Measurements from ENCODE around the gene HOXA10.

HOXA10 gene

DNA sequence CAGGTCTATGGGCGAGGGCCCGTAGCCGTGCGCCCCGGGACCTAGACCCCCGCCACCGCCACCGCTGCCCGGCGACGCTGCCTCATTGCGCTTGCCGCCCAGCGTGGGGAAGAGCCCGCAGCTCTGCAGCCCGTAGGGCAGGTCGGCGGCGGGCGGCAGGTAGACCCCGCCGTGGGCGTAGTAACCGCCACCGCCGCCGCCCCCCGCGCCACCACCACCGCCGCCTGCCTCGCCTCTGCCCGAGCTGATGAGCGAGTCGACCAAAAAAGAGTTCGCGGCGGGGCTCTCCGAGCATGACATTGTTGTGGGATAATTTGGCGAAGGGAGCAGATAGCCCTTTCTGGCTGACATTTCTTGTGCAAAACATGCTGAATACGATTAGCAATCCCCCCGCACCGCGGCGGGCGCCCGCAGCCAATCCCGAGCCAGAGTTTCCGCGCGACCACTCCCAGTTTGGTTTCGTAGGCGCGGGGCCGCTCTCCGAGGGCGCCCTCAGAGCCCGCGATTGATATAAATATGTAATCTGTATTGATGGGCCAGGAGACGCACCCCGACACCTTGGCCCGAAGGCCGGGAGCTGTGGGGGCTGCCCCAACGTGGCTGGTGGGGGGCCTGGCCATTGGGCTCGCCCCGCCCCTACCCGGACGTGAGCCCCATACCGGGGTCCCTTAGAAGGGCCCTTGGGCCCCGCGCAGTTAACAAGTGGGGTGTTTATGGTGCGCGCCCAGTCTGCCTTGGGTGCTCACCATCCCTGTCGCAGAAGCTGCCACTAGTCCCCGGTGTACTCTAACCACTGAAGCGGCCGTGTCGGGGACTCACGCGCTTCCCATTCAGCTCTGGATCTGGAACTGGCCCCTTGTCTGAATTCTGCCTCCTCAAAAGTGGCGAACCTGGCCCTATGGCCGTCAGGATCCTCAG, at the start of gene HOXA10:
Gene HOXA10 (minus strand): TSS at position 365 of the 918 bp plus-strand sequence. CDS start 14 bp downstream, at position 351.
- DNase-seq (ENCODE audit: low read depth): no peak

GRCh38 chr7:27221201-27221797, 47.2 kb upstream of the HOXA10 start:
- DNase-seq (ENCODE audit: low read depth): no peak

DNA sequence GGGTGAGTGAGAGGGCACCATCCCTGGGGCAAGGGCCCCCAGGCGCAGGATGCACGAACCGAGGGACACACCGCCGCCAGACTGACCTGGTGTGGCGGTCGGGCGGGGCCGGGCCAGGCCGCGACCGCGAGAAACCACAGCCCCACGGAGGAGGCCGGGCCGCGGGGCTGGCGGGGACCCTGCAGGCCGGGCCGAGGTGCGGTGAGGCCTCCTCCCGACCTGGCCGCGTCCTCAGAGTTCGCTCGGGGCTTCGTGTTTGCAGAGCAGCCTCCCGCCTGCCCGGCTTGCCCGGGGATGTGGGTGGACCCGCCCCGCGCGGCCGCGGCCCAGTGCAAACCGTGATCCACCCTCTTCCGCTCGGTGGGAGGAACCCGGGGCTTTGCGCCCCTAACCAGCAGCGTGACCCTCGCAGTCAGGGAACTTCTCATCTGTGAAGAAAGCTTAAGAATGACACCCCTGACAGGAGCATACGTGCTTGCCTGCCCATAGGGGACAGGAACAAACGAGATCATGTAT, 46.4 kb upstream of the HOXA10 start:
- DNase-seq (ENCODE audit: low read depth): no peak

- DNase-seq (ENCODE audit: low read depth): no peak
Measured at GRCh38 chr7:27219821-27220220, 45.7 kb upstream of the HOXA10 start.

DNA sequence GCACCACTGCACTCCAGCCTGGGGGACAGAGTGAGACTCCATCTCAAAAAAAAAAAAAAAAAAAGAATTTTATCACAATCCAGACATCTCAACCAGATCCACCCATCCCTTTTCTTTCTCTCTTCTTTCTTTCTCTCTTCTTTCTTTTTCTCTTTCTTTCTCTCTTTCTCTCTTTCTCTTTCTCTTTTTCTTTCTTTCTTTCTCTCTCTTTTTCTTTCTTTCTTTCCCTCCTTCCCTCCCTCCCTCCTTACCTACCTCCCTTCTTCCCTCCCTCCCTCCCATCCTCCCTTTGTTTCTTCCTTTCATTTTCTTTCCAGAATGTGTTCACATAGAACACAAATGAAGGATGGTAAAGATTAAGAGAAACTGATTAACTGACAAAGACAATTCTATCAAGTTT, 43.8 kb upstream of the HOXA10 start:
- no peak for DNase-seq (ENCODE audit: low read depth)

GRCh38 chr7:27215356-27215755, 41.2 kb upstream of the HOXA10 start:
- DNase-seq (ENCODE audit: low read depth): no peak

- DNase-seq (ENCODE audit: low read depth): no peak
Measured at GRCh38 chr7:27214239-27214950, 40.3 kb upstream of the HOXA10 start.

GRCh38 chr7:27213433-27214238, 39.5 kb upstream of the HOXA10 start:
- DNase-seq (ENCODE audit: low read depth): no peak

DNA sequence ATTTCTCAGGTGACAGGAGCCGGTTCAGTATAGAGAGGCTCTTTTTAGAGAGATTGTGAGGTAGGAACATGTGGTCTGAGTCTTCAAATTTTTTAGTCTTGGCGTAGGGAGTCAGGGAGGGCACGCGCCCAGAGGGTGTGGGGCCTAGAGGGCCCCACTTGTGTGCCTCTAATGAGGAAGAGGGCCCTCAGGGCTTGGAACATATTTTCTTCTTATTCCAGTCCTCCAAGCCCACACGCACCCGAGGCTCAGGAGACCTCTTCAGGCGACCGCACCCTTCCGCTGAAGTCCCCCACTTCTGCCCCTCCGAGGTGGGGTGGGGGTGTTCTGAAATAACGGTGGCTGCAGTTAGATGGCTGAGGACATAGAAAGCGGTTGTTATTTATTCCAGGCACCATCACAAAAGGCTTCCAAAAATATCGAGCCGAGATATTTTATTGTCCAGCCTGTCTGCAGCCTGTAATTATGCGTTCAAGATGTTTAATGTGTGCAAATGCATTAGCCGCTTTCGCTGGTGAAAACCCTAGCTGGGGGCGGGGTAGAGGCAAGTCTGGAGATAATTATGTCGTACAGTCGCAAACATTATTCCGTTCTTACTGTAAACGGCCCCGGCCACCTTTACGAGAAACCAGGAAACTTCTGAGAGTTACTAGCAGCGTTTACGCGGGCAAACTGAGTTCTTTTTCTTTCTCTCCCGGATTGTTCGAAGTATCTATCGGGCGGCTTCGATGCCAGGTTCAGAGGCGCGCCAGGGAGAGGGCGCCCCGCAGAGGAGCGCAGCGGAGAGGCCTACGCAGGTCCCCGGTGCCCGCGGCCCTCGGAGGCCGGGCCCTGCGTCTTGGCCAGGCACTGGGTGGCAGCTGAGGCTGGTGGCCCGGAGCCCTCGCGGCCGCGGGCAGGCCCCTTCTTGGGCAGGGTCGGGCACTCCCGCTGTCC, 38.6 kb upstream of the HOXA10 start:
- DNase-seq (ENCODE audit: low read depth): no peak

DNA sequence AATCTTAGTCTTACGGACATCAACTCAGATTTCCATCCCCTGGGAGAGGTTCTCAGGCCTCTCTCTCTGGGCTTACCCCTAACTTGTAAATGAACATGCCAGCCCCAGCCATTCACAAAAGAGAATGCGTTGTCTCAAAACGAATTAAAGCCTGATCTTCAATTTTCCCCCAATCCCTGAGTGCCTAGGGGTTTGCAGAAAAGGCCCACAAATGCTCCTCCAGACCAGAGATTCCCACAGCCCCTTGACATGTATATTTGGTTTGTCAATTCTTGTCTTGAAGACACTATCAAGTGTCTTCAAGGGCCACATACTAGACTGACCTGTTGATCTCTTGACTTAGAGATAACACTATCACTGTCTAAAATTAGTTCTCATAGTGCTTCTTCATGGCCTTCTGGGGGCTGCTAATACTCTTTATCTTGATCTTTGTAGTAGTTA, 37.7 kb upstream of the HOXA10 start:
- DNase-seq (ENCODE audit: low read depth): no peak

DNA sequence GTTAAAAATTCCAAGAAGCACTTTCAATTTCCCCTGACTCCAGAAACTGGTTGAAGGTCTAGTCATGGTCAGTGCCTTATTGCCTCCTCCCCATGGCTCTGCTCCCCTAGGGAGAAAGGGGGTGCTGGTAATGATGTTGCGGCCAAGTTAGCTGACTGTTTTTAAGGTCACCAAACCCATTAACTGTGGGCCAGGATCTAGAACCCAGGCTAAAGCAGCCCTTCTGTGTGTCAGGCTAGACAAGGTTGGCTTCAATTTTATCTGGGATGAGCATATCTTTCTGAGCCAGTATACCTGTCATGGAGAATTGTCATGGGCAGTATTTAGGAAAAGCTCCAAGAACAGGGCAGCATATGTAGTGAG, 36.9 kb upstream of the HOXA10 start:
- no peak for DNase-seq (ENCODE audit: low read depth)

GRCh38 chr7:27210441-27211083, 36.4 kb upstream of the HOXA10 start:
- DNase-seq (ENCODE audit: low read depth): no peak

DNA sequence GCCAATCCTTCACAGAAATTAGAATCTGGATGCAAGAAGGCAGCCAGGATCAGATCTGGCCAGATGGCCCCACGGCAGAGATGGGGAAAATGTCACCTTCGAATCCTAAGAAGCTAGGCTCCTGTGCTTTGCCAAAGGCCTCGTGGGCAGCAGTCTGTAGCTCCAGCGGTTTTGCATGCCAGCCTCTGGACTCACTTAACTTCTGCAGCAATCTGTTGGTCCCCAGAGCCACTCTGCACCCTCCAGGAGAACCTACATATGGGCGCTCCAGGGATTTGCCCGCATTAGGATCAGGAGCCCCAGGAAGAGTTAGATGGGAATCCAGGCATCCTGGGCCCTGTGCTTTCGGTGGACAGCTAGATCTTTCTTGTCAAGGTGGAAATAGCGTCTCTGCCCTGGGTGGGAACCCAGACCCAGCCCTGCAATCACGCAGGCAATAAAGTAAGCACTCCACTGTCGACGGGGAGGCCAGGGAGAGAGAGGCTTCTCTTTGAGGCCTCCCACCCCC, 35.9 kb upstream of the HOXA10 start:
- DNase-seq (ENCODE audit: low read depth): no peak

GRCh38 chr7:27208998-27209397, 34.9 kb upstream of the HOXA10 start:
- no peak for DNase-seq (ENCODE audit: low read depth)

DNA sequence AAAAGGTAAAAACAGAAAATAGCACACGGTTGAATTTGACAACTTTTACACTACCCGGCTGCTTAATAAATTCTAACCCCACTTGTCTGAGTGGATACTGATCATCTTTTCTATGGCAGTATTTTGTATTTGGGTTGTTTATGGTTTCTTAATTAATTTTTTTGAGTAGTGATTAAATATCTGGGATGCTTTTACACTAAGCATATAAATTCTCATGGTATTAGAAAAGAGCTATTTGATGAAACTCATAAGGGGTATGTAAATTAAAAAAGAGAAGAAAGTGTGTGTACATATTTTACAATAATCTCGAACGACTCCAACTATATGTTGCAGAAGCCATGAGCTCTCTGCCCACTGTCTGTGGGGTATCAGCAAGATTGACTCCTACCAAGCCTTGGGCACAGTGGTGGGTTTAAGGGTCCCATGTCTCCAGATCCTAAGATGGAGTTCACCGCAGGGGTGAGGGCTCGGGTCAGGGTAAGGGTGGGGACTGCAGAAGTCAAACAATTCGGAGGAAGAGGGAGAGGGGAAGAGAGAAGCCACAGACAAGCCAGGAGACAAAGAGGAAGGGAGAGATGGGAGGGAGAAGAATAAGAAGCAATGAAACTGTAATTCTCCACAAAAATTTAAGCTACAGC, 33.3 kb upstream of the HOXA10 start:
- no peak for DNase-seq (ENCODE audit: low read depth)

DNA sequence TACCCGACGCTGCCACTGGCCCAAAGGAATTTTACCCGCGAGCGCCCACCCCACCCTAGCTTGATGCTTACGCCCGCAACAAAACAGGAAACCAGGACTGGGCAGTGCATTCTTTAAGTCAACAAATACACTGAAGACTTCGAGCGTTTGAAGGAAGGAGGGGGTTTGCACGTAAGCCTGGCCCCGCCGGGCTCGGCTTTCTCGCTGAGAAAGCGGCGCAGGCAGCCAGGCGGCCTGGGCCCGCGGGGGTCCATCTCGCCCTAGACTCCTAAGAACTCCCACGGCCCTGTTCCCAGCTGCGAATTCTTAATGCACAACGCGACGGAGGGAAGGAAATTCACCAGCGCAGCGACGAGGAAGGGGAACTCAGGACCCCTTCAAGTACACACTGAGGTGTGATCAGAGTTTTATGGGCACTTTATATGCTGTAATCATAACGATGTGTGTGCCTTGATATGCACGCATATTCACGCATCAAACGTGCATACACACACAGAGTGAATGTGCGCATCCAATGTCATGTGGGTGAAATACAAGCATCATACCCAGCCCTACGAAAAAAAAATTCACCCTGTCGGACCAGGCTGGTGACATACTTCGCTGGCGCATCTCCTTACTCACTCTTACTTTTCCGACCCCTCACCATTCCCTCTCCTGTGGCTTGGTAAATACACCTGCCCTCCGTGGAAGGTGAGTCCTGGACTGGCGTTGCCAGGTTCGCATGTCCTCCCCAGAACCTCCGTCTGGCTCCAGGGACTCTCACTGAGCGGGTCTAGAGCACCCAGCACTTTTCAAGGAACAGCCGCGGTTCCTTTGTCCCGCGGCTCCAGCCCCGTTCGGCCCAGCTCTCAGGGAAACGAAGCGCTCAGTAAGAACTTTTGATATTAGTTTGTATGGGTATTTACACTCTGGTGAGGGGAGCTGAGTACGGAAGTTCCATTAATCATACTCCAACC, 31.5 kb upstream of the HOXA10 start:
- no peak for DNase-seq (ENCODE audit: low read depth)

- no peak for DNase-seq (ENCODE audit: low read depth)
Measured at GRCh38 chr7:27204851-27205322, 30.8 kb upstream of the HOXA10 start.

- DNase-seq (ENCODE audit: low read depth): no peak
Measured at GRCh38 chr7:27203964-27204594, 30.0 kb upstream of the HOXA10 start.

Measured in HS-5 (cell line).